CD4-positive, alpha-beta T cell treated with Interleukin-17A for 4 hours (primary cell): ENCODE data around the gene TMEM181.
"Not testable (repeated sequence)": the region's sequence is repeated elsewhere in the genome, so short reads cannot be mapped to it uniquely, and the experiment has no call there.

Experiments used
- DNase-seq: peaks from one replicate; pipeline ENCODE4 v3.0.0-alpha.2; 2020; ENCODE audit warnings: mixed read lengths

The TMEM181 gene

DNA sequence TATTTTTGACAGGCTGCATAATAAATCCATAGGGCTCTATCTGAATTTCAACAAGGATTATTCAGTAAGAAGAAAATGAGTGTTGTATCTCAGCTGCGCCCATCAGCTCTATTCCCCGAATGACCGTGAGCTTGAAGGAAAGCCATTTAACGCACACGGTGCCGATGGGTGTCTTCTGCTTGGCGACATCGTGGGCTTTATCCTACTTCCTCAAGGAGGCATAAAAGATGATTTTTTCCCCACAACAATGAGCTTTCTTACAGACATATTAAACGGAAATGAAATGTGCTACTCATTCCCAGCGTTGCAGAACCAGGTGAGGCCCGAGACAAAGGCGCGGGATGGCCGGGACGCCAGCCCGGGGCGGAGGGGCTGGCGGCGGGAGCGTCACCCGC is 83.9 kb downstream of the TMEM181 start:
- DNase-seq: no peak

DNA sequence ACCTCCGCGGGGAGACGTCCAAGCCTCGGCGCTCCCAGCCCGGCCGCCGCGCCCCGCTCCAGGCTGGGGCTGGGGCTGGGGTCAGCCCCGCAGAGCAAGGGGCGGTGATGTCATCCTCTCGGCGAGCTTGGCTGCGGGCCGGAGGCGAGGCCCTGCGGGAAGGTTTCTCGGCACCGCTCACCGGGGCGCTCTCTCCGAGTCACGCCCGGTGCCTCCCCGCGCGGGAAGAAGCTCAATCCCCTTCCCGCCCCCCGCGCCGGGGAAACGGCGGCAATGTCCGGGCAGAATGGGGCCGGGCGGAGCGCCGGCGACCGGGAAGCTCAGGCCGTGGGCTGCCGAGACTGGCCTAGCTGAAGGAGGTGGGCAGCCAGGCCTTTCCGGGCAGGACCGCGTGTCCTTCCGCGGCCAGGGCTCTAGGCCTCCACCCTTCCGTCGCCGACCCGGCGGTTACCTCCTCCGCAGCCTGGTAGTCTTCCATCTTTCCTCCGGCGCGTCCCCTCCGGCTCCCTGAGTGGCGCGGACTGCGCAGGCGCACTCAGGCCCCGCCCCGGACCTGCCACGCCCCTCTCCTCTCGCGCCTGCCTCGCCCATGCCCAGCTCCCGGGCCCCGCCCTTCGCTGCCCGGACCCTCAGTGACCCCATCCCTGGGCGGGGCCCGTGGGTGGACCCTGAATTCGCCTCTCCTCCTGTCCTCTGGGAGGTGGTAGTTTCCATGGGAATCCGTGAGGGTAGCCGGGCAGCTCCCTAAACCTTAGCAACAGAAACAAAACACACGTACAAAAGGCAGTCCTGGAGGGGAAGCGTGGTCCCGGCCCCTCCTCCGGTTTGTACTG is 84.6 kb downstream of the TMEM181 start, which contains the start of gene DYNLT1:
DYNLT1 (minus strand) TSS at position 513 of the 833 bp plus-strand sequence; CDS start at position 478, 35 bp downstream.
- peak; percentile 89 for DNase-seq

DNA sequence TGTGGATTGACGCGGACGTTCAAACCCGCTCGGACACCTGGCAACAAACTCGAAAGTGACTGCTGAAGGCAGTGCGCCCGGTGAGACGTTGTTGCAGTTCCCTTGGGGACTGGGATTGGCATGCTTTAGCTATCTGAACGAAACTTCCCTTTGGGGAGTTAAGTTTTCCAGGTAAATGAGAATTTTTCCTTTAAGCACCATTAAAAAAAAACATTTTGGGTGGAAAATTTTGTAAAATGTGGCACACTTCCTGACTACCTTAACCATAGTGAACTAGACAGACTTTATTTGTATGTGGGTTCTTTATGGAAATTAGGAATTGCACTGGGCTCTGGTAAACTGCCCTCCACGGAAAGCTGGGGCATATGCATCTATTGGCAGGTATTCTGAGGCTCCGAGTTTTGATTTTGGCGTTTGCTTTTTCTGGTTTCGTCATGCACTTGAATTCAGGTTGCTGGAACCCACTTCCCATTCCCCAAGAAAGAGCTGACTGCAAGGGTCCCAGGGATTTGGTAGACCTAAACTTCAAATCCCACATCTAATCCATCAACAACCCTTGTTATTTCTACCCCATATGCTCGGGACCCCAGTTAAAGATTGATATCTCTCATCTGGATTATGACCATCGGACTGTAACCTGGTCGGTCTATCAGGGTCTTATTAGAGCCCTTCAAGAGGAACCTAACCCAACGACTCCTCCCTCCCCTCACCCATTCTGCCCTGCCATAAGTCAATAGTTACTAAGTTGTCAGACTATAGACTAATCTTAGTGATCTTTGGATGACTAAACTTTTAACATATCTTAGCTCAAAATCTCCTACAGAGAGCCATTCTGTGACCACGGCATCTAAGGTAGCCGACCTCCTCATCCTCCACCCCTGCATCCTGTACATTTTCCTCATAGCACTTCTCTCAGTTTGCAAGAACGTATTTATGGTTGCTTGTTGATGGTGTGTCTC is 85.5 kb downstream of the TMEM181 start:
- DNase-seq: no peak

DNA sequence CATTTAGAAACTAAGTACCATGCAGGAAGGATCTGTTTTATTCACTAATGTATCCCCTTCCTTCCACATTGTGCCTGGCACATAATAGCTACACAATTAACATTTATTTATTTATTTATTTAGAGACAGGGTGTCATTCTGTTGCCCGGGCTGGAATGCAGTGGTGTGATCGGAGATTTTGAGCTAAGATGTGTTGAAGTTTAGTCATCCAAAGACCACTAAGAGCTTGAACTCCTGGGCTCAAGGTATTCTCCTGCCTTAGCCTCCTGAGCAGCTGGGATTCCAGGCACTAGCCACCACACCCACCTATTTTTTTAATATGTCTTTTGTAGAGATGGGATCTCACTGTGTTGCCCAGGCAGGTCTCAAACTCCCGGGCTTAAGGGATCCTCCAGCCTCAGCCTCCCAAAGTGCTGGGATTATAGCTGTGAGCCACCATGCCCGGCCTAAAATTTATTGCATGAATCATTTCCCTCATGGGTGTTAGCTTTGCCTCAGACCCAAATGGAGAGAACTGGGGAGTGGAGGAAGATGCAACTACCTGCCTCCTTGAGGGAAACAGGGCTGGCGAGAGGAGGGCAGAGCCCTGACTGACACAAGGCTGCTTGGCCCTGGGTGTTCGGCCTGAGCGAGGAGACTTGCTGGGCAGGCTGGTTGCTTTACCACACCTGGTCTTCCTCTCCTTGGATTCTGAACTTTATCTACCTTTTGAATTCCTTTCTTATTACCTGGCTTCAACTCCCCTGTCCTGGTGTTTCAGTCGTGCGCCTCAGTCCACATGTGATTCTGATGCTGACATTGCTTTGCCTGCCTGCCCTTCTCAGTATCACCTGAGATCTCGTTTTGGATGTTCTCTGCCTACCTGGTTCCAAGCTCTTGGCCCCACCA is 86.4 kb downstream of the TMEM181 start:
- no peak for DNase-seq

DNA sequence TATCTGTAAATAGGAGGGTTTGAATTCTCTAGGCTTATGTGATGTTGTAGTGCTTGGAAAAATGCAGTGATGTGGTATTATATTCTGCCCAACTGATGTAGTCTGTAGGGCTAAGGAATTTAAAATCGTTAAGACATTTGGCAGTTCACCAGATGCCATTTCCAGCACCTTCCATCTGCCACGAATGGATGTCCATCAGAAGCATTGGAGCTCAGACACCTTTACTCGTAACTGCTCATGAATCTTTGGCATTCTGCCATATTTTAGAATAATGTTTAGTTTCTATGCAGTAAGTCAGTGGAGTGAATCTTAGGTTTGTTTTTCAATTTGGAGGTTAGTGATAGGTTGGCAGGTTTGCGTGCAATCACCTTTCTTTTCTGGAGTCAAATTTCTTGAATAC is 87.6 kb downstream of the TMEM181 start:
- DNase-seq: no peak

DNA sequence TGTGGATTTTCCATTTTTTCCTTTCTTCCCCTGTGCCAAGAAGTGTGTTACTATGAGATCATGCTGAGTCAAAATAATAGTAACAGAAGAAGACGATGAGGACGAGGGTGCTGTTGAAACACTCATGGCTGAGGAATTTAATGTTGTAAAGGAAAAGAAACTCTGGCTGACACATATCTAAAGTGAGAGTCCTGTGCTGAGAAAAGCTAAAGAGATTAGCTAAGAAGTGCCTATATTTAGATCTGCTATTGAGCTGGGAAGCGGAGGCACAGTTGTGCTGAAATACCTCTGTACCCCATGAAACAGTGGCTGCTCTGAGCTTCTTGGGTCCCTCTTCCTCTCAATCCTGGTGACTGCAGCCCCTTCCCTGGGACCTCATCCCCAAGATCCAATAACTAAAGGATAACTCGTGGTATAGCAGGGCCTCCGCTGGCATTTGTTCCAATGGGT is 88.8 kb downstream of the TMEM181 start:
- no peak for DNase-seq

DNA sequence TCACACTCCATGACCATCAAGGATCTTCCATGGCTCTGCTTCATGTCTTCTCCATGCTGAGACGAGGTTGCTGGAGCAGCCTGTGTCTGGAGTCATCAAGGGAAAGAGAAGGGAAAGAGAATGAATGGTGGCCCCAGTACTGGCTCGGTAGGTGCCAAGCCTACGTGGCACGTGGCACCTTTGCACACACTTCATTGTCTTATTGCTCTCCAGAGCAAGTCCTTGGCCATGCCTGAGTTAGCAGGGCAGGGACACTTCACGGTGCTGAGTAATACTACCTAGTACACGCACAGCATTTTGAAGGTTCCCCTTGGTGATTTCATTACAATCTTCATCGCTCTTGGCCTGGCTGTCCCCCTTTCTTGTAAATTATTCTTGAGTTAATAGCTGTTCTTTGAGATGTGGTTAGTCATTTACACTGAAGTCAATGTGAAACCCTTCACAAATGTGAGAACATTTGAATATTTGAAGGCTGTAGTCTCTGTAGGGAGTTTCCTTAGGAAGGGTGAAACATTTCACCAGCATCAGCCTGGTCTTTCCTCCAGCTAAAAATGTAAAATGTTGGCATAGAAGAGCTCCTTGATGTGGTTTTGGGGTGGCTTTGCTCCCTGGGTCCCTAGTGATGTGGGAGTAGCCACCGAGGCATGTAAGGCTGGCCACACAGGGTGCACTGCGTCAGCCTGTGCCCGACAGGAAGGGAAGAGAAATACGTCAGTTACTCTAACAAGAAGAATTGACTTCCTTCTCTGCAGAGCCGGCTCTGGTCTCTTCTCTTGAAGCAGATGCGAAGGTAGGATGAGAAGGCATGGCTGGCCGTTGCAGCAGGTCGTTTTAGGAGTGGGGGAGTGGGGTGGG is 89.6 kb downstream of the TMEM181 start, which contains the start of gene SYTL3:
SYTL3 (plus strand) TSS at position 766 of the 855 bp plus-strand sequence. CDS start 13,215 bp downstream, outside the sequence.
- DNase-seq: peak; percentile 73

DNA sequence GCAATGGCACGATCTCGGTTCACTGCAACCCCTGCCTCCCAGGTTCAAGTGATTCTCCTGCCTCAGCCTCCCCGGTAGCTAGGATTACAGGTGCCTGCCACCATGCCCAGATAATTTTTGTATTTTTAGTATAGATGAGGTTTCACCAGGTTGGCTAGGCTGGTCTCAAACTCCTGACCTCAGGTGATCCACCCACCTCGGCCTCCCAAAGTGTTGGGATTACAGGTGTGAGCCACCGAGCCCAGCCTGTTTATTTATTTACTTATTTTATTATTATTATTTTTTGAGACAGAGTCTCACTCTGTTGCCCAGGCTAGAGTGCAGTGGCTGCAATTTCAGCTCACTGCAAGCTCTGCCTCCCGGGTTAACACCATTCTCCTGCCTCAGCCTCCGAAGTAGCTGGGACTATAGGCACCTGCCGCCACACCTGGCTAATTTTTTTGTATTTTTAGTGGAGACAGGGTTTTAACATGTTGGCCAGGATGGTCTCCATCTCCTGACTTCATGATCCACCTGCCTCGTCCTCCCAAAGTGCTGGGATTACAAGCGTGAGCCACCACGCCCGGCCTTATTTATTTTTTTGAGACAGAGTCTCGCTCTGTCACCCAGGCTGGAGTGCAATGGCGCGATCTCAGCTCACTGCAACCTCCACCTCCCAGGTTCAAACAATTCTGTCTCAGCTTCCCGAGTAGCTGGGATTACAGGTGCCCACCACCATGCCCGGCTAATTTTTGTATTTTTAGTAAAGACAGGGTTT is 92.3 kb downstream of the TMEM181 start:
- not testable (repeated sequence) for DNase-seq

DNA sequence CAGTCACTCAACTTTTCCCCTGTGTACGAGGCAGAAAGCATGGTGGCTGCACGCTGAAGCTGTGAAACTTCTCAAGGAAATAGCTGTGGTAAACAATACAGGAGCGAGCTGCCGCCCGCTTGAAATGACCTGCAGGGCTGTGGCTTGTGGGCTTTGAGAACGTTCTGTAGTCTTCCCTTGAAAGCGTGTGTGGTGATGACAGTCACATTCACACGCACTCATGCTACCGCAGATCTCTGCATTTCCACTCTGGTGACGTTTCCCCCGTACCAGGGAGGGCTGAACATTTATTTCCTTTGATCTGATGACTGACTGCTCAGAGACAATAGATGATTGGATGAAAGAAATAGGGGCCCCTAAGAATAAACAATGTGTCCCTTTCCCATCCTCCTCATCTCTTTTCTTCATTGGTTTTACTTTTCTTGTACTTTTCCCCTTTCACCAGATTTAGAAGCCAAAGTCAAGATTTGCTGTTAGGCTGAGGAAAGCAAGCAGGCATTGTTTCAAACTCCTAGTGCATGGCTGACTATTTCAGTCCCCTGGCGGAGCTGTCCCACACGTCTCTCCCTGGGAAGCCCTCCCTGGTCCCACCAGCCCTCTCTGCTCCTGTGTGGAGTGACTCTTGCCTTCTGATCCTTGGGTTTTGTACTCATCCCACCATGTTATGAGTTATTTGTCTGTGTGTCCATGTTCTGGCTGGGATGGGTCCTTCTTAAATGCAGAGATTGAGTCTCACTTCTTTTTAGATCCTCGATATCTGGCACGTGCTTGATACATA is 93.9 kb downstream of the TMEM181 start:
- DNase-seq: peak; percentile 88

DNA sequence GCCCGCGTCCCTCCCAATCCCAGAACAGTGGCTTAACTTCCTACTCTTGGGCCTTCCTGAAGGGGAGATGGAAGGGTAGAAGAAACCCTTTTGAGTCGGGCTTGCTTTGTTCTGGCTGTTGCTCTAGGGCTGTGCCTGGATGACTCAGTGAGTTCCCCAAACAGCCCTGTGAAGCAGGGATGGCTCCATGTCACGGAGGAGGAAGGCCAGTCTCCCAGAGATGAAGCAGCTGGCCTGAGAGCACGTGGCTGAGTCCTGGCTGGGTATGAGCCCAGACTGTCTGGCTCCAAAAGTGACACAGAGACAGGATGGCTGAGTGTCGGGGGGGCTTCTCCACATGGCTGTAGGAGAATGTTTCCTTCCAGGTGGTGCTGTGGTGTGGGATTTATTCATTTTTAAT is 94.6 kb downstream of the TMEM181 start:
- DNase-seq: peak; percentile 32

DNA sequence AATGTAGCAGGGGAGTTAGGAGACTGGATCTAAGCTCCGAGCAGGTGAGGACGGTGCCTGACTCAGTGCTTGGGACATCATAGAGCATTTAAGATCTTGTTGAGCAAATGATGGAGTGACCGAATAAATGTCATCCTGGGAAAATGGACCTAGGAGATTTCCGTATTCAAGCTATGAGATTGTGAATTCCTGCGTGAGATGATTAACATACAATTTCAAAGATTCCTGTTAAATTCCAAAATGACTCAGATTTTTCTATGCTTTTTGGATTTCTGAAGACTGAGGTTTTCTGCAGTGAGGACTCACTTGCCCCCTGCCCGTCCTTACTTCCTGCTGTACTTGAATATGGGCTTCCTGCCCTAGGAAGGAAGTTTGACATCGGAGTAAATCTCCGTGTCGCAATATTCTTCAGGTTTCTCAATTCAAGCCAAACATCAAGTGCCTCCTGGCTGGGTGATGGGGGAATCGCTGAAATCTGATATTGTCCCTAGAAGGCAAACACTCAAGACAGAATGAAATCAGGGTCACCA is 95.1 kb downstream of the TMEM181 start:
- peak; percentile 37 for DNase-seq

DNA sequence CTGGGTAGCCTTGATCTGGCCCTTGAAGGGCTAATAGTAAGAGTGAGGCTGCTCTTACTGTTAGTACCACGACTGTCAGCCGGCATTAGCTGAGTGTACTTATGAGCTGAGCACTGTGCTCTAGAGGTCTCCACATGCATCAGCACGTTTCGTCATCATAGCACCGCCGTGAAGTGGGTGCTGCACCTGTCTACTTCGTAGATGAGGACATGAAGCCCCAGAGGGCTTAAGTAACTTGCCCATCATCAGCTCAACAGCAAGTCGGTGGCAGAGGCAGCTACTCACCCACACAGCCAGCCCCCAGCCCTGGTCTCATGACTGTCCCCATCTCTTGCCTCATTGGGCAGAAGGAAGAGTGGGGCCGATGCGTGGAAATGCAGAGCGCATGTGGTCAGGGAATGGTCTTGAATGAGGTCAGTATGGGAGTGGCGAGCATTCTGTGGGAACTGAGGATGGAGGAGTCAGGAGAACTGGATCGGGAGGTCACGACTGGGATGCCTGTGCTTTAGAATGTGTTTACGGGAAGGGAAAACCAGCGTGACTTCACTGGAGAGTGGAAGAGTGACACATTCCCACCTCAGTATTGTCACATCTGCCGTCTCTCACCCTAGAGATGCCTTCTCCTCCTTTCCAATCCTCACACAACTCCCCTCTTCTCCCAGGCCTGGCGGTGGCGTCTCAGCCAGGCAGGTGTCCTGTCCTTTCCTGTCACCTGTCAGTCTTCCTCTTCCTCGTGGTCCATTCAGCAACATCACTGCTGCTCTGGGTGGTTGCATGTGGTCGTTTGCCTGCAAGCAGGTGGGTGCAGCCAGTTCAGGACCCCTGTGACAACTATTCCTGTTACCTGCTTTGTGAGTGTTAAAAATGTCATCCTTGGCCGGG is 95.9 kb downstream of the TMEM181 start:
- DNase-seq: no peak

DNA sequence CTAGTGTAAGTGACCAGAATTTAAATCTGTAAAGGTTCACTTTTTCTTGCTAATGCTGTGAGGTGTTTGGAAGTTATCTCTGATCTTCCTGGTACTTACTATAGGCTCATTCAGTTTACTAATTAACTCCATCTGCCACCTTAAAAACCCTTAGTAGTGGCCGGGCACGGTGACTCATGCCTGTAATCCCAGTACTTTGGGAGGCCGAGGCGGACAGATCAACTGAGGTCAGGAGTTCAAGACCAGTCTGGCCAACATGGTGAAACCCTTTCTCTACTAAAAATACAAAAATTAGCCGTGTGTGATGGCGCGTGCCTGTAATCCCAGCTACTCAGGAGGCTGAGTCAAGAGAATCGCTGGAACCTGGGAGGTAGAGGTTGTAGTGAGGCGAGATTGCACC is 97.1 kb downstream of the TMEM181 start:
- not testable (repeated sequence) for DNase-seq

DNA sequence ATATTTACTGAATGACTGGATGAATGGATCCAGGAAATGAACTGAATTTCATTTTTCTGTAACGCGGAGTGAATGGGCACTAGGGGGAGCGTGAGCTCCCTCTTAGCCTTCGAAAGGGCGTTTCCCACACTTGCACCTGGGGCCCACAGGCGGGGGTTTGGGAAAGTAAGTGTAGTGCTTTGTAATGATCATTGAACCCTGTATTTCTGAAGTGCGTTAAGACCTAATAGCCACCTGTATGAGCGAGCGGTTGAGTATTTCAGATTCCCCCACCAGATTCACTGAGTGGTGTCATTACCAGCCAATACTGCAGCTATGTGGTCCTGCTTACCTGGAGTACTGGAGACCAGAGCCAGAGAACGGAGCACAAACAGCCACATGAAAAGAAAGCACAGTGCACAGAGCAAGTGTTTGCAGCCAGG is 100.5 kb downstream of the TMEM181 start:
- DNase-seq: peak; percentile 71

DNA sequence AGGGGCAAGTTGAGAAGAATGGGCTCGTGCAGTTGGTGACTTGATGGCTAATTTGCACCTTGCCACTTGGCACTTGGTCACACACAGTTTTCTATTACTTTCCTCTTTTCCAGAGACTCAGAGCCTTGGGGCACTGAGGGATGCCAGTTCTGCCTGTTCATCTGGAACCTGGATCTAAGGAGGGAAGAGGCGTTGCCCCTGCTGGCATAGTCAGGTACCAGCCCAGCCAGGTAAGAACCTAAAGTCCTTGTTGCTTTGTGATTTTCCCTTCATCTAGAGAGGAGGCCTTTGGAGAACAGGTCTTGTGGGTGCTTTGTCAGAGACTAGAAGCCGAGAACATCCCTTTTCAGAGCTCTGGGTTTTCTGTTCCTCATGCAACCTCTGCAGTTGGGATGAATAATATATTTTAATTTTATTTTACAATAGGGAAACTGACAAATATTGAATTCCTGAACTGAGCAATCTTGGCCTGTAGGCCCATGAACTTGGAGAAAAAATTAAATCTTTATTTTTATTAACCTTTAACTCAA is 101.3 kb downstream of the TMEM181 start:
- DNase-seq: no peak

DNA sequence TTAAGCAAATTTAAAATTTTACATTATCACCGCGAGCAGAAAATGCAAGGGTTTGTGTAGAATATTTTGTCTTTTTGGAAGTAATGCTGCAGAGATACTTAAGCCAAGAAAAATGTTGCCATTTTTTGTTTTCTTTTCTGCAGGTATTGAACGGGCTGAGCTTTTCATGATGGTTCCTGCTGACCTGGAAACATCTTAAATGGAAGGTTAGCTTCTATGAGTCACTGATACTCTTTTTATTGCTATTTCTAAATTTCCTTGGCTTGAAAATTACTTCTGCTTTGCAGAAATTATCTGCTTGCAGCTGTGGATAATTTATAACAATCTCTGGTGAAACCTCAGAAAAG is 102.7 kb downstream of the TMEM181 start:
- no peak for DNase-seq

DNA sequence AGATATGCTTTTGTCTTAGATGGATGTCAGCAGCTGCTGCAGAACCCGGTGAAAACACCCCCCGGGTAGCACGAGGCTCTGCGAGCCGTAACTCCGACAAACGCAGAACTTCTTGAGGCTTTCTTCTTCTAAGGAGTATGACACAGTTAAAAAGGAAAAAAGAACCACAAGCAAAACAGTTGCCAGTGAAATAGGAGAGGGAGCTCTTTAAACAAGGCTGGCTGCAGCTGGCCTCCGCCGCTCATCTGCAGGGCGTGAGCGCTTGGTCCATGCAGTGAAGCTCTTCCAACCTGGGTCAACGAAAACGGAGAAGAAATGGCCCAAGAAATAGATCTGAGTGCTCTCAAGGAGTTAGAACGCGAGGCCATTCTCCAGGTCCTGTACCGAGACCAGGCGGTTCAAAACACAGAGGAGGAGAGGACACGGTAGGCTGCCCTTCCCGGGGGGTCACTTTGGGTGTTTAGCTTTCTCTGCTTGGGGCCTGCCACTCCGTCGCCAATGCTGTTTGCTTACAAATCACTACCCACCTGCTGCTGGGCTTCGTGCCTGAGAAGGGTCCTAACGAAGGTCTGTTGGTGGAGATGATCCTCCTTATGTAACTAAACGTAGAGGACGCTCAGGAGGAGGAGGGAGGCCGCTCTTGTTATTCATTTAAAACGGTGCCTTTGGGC is 103.2 kb downstream of the TMEM181 start:
- DNase-seq: peak; percentile 47
